AG09319 (cell line): Measurements from ENCODE around the gene MACROH2A1.

Experiments
- DNase-seq: peaks from one replicate; pipeline ENCODE4 v3.0.0-alpha.2; 2010; ENCODE audit warnings: low read depth; ENCODE audit errors: extremely low read depth
- CTCF ChIP-seq: IDR thresholded peaks from 2 replicates; pipeline ENCODE4 v1.5.1; 2011; ENCODE audit warnings: low read depth, mild to moderate bottlenecking, inconsistent platforms, low read length, moderate library complexity

MACROH2A1 gene

DNA sequence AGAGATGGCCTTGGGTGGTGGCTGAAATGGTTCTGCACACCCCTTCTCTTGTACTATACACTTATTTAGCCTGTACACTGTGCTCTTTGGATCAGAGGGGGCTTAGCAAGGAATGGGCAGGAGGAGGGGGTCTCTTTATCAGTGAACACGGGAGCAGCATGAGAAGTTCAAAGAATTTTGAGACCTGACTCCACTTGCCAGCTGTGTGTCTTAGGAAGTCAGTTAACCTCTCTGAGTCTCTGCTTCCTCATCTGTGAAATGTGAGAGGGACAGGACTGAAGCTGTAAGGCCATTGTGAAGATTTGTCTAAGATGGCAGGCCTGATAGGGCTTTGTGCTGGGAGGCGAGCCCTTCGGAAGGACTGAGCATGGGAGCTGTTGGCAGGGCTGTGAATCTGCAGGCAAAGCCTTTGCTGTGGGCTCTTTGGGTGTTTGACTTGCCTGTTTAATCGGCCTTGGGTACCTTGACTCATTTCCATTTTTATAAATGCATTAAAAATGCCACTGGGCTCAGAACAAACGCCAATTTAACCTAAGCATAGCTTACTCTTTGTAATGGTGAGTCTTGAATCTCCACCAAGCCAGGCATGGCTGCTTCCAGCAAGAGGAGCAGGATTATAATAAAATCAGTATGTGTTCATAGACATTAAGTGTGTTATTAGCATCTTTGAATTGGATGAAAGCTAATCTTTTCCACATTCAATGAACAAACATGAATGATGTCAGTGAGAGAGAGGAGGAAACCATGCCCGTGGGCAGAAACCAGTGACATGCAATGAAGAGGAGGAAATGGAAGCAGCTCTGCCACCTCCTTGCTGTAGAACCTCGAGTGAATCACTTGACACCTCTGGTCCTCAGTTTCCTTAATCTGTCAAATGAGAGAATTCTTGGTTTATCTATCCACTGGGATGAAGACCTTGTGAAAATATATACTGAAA, 89.4 kb downstream of the MACROH2A1 start:
- TF ChIP-seq CTCF = no peak
- no peak for DNase-seq

DNA sequence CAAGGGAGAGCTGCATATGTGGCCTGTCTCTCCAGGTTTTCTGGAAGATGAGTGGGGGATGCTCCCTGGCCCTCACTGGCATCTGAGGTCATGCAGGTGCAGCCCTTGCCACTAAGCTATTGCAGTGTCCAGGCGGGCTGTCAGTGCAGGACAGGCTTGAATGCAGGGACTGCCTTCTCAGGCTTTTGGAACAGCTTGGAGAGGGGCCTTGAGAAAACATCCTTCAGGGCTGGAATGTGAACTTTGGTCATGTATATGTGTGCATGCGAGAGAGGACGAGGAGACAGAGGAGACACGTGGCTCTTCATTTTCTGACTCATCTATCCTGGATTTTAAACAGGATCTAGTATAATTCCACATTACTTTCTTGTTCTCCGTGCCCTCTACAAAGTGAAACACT, 90.3 kb downstream of the MACROH2A1 start:
- TF ChIP-seq CTCF = no peak
- DNase-seq = no peak

- no peak for TF ChIP-seq CTCF
- no peak for DNase-seq
Observed at GRCh38 chr5:135308245-135308644, 90.8 kb downstream of the MACROH2A1 start.

DNA sequence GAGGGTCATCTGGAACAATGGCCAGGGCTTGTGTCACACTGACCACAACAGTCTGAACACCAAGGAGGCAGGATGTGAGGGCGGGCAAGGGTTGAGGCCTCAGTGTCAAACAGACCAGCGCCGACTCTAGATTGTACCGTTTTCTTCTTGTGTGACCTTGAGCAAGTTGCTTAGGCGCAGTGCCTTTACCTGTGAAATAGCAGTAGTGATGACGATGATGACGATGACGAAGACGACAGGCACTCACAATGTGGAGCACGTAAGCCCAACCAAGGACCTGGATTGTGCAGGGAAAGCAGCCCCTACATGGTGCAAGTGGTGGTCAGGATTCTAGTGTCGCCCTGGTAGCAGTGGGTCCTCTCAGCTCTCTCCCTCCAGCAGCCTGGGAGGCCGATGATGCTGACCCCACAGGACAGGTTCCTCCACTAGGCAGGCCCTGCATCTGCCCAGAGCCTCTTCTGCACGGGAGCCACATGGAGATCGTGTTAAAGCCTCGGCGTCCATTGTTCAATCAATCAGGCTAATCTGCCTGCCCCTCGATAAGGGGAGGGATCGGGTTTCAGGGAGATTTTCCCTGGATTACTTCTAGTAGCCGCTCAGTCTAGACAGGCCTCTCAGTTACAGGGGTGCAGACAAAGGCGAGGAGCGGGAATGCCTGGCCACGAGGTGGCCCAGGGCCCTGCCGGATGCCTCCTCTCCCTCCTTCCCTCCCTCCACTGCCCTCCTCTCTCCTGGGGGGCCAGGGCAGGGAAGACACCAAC, 91.7 kb downstream of the MACROH2A1 start:
- TF ChIP-seq CTCF = no peak
- no peak for DNase-seq

GRCh38 chr5:135306557-135306956, 92.5 kb downstream of the MACROH2A1 start:
- no peak for TF ChIP-seq CTCF
- no peak for DNase-seq

DNA sequence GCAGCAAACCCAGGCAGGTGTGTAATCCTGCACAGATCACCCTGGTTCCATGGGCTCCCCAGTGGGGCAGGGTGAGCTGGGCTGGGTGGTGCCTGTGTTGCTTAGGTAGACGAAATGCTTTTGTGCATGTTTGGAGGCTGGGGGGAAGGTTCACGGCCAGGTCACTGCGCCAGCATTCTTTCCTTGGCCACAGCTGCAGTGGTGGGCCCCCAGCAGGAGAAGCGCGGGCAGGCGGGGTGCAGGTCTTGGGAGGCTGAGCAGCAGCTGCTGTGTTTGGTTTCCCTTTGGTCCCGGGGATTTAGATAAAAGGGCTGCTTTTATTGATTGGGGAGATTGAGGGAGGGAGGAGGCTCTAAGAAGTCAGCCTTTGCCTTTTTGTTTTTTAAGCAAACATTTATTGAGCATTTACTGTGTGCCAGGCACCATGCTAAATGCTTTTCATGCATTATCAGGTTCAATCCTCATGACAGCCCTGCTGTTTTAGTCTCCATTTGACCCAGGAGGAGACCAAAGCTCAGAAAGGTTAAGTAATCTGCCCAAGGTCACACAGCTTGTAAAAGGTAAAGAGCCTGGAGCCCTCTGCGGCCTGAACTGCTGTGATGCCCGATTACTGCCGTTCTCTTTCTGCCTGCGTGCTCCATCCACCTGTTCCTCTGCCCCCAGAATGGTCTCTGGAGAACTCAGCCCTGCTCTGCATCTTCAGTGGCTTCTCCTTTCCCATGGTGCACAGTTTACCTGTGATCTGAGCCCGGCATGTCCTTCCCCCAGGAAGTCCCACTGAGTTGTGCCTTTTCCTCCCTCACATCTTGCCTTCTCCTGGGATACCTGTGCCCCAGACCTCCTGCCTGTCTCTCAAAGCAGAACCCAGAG, 94.4 kb downstream of the MACROH2A1 start:
- TF ChIP-seq CTCF = no peak
- DNase-seq = no peak
